MCF 10A (cell line): Measurements from ENCODE around the gene PCCA. TPM values are rescaled to one million over a fixed set of nuclear protein-coding genes. Genes with fewer than 3 reads are reported as not detected.

ENCODE experiments used
- BruUV-seq: library from RNA; stranded (reverse); fragments of 400-500 nt; replicated peaks from 2 replicates; lab custom pipeline; 2021; lab: Mats Ljungman, UMichigan
- CTCF ChIA-PET: fragments of 300-600 bp; sonication (Branson Sonifier 250); formaldehyde crosslinking; extraction: SDS; loops from one replicate; lab custom pipeline; 2021; ENCODE audit warnings: antibody characterized with exemption, inconsistent platforms; lab: Yijun Ruan, JAX
- POLR2A ChIA-PET: fragments of 300-600, 350-650 bp; sonication (Branson Sonifier 250); formaldehyde crosslinking; extraction: SDS; loops from one replicate; lab custom pipeline; 2020; ENCODE audit warnings: antibody characterized with exemption, inconsistent platforms; lab: Yijun Ruan, JAX
- DNase-seq: peaks from one replicate; pipeline ENCODE4 v3.0.0-alpha.2; 2018; ENCODE audit not compliant: unreplicated experiment
- H3K27ac Mint-ChIP-seq: one replicate; pipeline ENCODE4 v1.8.0; 2022; ENCODE audit warnings: mild to moderate bottlenecking, low read depth, mixed read lengths; ENCODE audit not compliant: unreplicated experiment
- H3K27me3 Mint-ChIP-seq: one replicate; pipeline ENCODE4 v1.8.0; 2022; ENCODE audit warnings: mixed read lengths; ENCODE audit not compliant: insufficient read depth, unreplicated experiment
- H3K36me3 Mint-ChIP-seq: one replicate; pipeline ENCODE4 v1.8.0; 2022; ENCODE audit warnings: mild to moderate bottlenecking, moderate library complexity, mixed read lengths; ENCODE audit not compliant: insufficient read depth, unreplicated experiment
- H3K4me1 Mint-ChIP-seq: one replicate; pipeline ENCODE4 v1.8.0; 2022; ENCODE audit warnings: mixed read lengths; ENCODE audit not compliant: insufficient read depth, unreplicated experiment
- H3K4me3 Mint-ChIP-seq: one replicate; pipeline ENCODE4 v1.8.0; 2022; ENCODE audit warnings: mild to moderate bottlenecking, moderate library complexity, mixed read lengths; ENCODE audit not compliant: unreplicated experiment
- H3K9me3 Mint-ChIP-seq: one replicate; pipeline ENCODE4 v1.8.0; 2022; ENCODE audit warnings: mixed read lengths; ENCODE audit not compliant: unreplicated experiment
- CTCF ChIP-seq: fragments of 200-600 bp; IDR thresholded peaks from one replicate; pipeline ENCODE4 v1.8.0; 2022; ENCODE audit warnings: antibody characterized with exemption, mild to moderate bottlenecking; ENCODE audit not compliant: unreplicated experiment
- intact Hi-C: fragments of 100-400 bp; cut with micrococcal nuclease; formaldehyde crosslinking; loops from 2 replicates; pipeline ENCODE4 v1.14.1; 2022
- total RNA-seq: library from RNA; stranded (reverse); gene quantifications from 2 replicates; pipeline ENCODE4 v1.2.3, GENCODE V29; 2022

Gene PCCA
- total RNA-seq, 1 experiment from 2014 or later: 23.4 TPM

- Mint-ChIP-seq H3K4me3 (no peak overlapping the region), H3K27ac (no peak overlapping the region)
- CTCF ChIA-PET: interaction anchor here (1.1 kb wide), 1 partner anchor 14 kb away, joined by 3 read pairs; no protein-coding TSS in a partner anchor
These were observed 248.1 kb downstream of the PCCA start for GRCh38 chr13:100336795-100337516.

GRCh38 chr13:100338275-100338674, 249.4 kb downstream of the PCCA start:
- BruUV-seq: no TSS peak
- H3K9me3 Mint-ChIP-seq: peaks cover 8% of the 10 kb centered on the region
- no peaks in the 10 kb centered on the region for H3K27me3 Mint-ChIP-seq
- CTCF ChIA-PET: interaction anchor here (1.1 kb wide), 1 partner anchor 16 kb away, joined by 3 read pairs; no protein-coding TSS in a partner anchor
- no peaks in the 10 kb centered on the region for H3K4me1 Mint-ChIP-seq
- peaks cover 7% of the 10 kb centered on the region for H3K36me3 Mint-ChIP-seq
- no peak for TF ChIP-seq CTCF
- no peak overlapping the region for H3K4me3 Mint-ChIP-seq
- peak; percentile 14 for DNase-seq
- POLR2A ChIA-PET: interaction anchor here (0.7 kb wide), 1 partner anchor 344 kb away, joined by 3 read pairs; no protein-coding TSS in a partner anchor
- H3K27ac Mint-ChIP-seq: no peak overlapping the region
- intact Hi-C loops: no loop called here

More at GRCh38 chr13:100336795-100337516, 248.1 kb downstream of the PCCA start:
- DNase-seq: no peak
- TF ChIP-seq CTCF: no peak
- Mint-ChIP-seq H3K36me3 (peaks cover 7% of the 10 kb centered on the region), H3K27me3 (no peaks in the 10 kb centered on the region), H3K4me1 (no peaks in the 10 kb centered on the region), H3K9me3 (peaks cover 8% of the 10 kb centered on the region)
- POLR2A ChIA-PET: interaction anchor here (1.0 kb wide), 1 partner anchor 9 kb away, joined by 3 read pairs; no protein-coding TSS in a partner anchor
- intact Hi-C loops: no loop called here
- no TSS peak for BruUV-seq

- Mint-ChIP-seq H3K27ac (no peak overlapping the region), H3K9me3 (peaks cover 3% of the 10 kb centered on the region), H3K4me3 (no peak overlapping the region), H3K36me3 (no peaks in the 10 kb centered on the region), H3K27me3 (no peaks in the 10 kb centered on the region), H3K4me1 (no peaks in the 10 kb centered on the region)
- TF ChIP-seq CTCF: no peak
- intact Hi-C loops: no loop called here
- POLR2A ChIA-PET: no interaction called here
- CTCF ChIA-PET: interaction anchor here (0.7 kb wide), 1 partner anchor 81 kb away, joined by 3 read pairs; no protein-coding TSS in a partner anchor
- no TSS peak for BruUV-seq
- no peak for DNase-seq
These were observed 250.6 kb downstream of the PCCA start for GRCh38 chr13:100339411-100339940.

- H3K4me1 Mint-ChIP-seq: no peaks in the 10 kb centered on the region
- H3K9me3 Mint-ChIP-seq: no peaks in the 10 kb centered on the region
- TF ChIP-seq CTCF: no peak
- H3K27ac Mint-ChIP-seq: no peak overlapping the region
- ChIA-PET POLR2A (no interaction called here), CTCF (no interaction called here)
- intact Hi-C loops: no loop called here
- no peak for DNase-seq
- no TSS peak for BruUV-seq
- H3K4me3 Mint-ChIP-seq: no peak overlapping the region
- no peaks in the 10 kb centered on the region for H3K27me3 Mint-ChIP-seq
- no peaks in the 10 kb centered on the region for H3K36me3 Mint-ChIP-seq
These were observed 252.0 kb downstream of the PCCA start for GRCh38 chr13:100340865-100341264.
